SJSA1 (cell line): ENCODE data around the gene CTIF. TPM values are rescaled to one million over a fixed set of nuclear protein-coding genes. Genes with fewer than 3 reads are reported as not detected.

ENCODE experiments used
- DNase-seq, 2 experiments: peaks; one replicate each; pipeline ENCODE4 v3.0.0-alpha.2; 2015 to 2020; ENCODE audit warnings: low spot score in 2 of 2, low read depth in 1 of 2
- H3K27ac ChIP-seq: fragments of 250-450 bp; sonication (Bioruptor Pico); 2 replicates; pipeline ENCODE4 v1.5.1; 2020; ENCODE audit warnings: mild to moderate bottlenecking, moderate library complexity
- H3K27me3 ChIP-seq: fragments of 250-450 bp; sonication (Bioruptor Pico); replicated peaks from 2 replicates; pipeline ENCODE4 v1.5.1; 2020; ENCODE audit warnings: mild to moderate bottlenecking, moderate library complexity
- H3K36me3 ChIP-seq: fragments of 250-450 bp; sonication (Bioruptor Pico); 2 replicates; pipeline ENCODE4 v1.5.1; 2020; ENCODE audit warnings: mild to moderate bottlenecking
- H3K4me1 ChIP-seq: fragments of 250-450 bp; sonication (Bioruptor Pico); replicated peaks from 2 replicates; pipeline ENCODE4 v1.6.1; 2021; ENCODE audit warnings: mild to moderate bottlenecking
- H3K4me3 ChIP-seq: fragments of 250-450 bp; sonication (Bioruptor Pico); 2 replicates; pipeline ENCODE4 v1.5.1; 2020; ENCODE audit warnings: mild to moderate bottlenecking
- H3K9me3 ChIP-seq: fragments of 250-450 bp; sonication (Bioruptor Pico); replicated peaks from 2 replicates; pipeline ENCODE4 v1.5.1; 2020; ENCODE audit warnings: mild to moderate bottlenecking
- total RNA-seq: library from RNA; depleted of rRNA; stranded (reverse); fragments of >200 nt; shearing (Covaris generic); gene quantifications from 2 replicates; pipeline ENCODE4 v1.2.3, GENCODE V29; 2014

CTIF gene
- total RNA-seq, 1 experiment from 2014 or later = 91.5 TPM

GRCh38 chr18:48599391-48599790, 60.6 kb downstream of the CTIF start:
- Histone ChIP-seq H3K36me3 (peaks cover 50% of the 10 kb centered on the region), H3K9me3 (no peaks in the 10 kb centered on the region), H3K4me3 (no peak overlapping the region), H3K4me1 (peaks cover 3% of the 10 kb centered on the region; the same call in 1 of the 2 replicates), H3K27me3 (no peaks in the 10 kb centered on the region), H3K27ac (no peak overlapping the region)
- DNase-seq = no peak

- Histone ChIP-seq H3K27ac (no peak overlapping the region; the same call in 1 of the 2 replicates), H3K4me3 (no peak overlapping the region), H3K36me3 (peaks cover 47% of the 10 kb centered on the region), H3K27me3 (no peaks in the 10 kb centered on the region), H3K4me1 (peaks cover 3% of the 10 kb centered on the region; the same call in 1 of the 2 replicates), H3K9me3 (no peaks in the 10 kb centered on the region)
- no peak for DNase-seq
These were observed 61.2 kb downstream of the CTIF start for GRCh38 chr18:48600046-48600445.

DNA sequence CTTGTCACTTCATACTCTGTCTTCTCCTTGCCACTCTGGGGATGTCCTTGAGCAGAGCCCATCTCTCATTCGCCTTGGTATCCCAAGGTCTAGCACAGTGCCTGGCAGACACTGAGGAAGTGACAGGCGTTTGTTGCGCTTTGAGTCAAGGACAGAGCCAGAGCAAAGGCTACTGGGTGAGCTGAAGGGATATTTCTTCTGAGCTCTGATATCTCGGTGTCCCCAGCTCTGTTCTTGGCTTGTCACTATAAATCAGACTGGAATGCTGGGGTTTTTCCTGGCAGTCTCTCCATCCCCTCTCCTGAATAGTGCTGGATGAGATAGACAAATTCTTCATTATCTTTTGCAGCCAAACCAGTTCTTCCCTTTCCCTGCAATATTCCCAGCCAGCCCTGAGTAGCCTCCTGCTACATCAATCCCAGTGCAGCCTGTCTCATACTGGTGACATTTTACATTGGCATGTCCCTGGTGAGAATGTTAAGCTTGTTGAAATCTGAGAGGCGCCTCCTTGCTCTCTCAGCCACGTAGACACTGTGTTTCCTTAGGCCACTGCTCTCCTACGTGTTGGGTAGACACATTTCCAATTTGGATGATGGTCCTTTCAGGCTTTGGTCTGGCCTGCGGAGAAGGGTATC, 61.7 kb downstream of the CTIF start:
- no peak for DNase-seq
- Histone ChIP-seq H3K27ac (no peak overlapping the region), H3K9me3 (no peaks in the 10 kb centered on the region), H3K36me3 (peaks cover 45% of the 10 kb centered on the region), H3K27me3 (no peaks in the 10 kb centered on the region), H3K4me1 (peaks cover 7% of the 10 kb centered on the region), H3K4me3 (no peak overlapping the region)

DNA sequence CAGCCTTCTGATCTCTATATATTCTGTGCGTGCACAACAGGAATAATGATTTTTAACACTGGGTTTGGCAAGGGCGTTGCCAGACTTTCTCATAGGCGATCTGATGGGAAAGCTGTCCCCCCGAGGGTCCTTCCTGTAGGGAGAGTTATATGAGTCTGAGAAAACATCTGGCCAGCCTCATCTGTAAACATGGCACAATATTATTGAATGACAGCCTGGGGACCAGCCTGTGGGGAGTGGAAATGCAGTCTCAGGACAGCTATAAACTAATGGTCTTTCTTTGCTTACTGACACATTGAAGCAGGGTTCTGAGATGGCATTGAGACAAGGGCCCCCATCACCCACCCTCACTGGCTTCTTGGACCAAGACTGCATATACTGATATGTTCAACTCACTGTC, 62.5 kb downstream of the CTIF start:
- Histone ChIP-seq H3K27me3 (no peaks in the 10 kb centered on the region), H3K36me3 (peaks cover 40% of the 10 kb centered on the region), H3K27ac (no peak overlapping the region), H3K4me1 (peaks cover 14% of the 10 kb centered on the region), H3K9me3 (no peaks in the 10 kb centered on the region), H3K4me3 (no peak overlapping the region)
- no peak for DNase-seq

- Histone ChIP-seq H3K27me3 (no peaks in the 10 kb centered on the region), H3K4me1 (peaks cover 30% of the 10 kb centered on the region), H3K4me3 (no peak overlapping the region), H3K36me3 (peaks cover 30% of the 10 kb centered on the region), H3K9me3 (no peaks in the 10 kb centered on the region), H3K27ac (no peak overlapping the region)
- DNase-seq = no peak
These were observed 64.0 kb downstream of the CTIF start for GRCh38 chr18:48602759-48603390.

DNA sequence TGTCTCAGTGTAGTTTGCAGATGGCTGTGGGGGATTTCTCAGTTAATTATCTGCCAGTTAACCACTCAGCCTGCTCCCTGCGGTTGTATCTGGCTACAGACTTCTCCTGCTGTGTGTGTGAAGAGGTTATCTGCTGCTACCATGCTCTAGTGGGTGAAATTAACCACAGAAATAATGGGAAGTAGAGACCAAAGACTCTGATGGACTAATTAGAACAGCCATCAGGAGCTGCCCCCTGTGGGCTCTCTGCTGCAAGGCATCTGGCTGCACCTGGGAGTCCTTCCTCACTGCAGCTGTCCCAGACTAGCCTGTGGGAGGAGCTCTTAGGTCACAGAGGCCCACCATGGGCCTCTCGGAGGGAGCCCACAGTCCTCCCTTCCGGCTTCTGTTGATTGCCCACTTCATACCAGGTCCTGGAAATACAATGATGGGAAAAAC, 66.6 kb downstream of the CTIF start:
- H3K36me3 ChIP-seq = peaks cover 29% of the 10 kb centered on the region
- H3K27ac ChIP-seq = no peak overlapping the region
- DNase-seq = no peak
- peaks cover 31% of the 10 kb centered on the region for H3K4me1 ChIP-seq
- no peak overlapping the region for H3K4me3 ChIP-seq
- no peaks in the 10 kb centered on the region for H3K27me3 ChIP-seq
- no peaks in the 10 kb centered on the region for H3K9me3 ChIP-seq

- peaks cover 32% of the 10 kb centered on the region for H3K4me1 ChIP-seq
- H3K27me3 ChIP-seq = no peaks in the 10 kb centered on the region
- H3K9me3 ChIP-seq = no peaks in the 10 kb centered on the region
- DNase-seq = peak; percentile 81 to 88
- H3K36me3 ChIP-seq = peaks cover 46% of the 10 kb centered on the region
- H3K4me3 ChIP-seq = no peak overlapping the region
- H3K27ac ChIP-seq = peak overlapping the region; percentile 8
These were observed 68.5 kb downstream of the CTIF start for GRCh38 chr18:48607056-48607984.

DNA sequence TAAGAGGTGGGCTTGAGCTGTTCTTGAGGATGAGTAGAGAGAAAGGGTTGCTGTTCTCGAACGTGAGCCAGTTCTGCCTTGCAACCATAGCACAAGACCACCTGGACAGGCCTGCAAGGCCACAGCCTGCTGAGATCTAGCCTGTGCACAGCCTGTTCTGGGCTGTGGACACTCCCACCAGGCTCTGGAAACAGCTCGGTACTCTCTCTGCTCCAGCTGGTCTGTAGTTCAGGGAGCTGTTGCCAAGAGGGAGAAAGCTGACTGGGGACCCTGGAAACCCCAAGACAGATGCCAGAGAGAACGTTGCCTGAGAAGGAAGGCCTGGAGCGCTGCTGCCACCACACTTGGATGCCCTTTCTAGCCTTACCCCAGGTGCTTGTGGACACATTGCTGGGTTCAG, 69.8 kb downstream of the CTIF start:
- no peaks in the 10 kb centered on the region for H3K27me3 ChIP-seq
- peaks cover 54% of the 10 kb centered on the region for H3K36me3 ChIP-seq
- H3K4me3 ChIP-seq = no peak overlapping the region
- H3K9me3 ChIP-seq = no peaks in the 10 kb centered on the region
- no peak for DNase-seq
- H3K27ac ChIP-seq = no peak overlapping the region
- H3K4me1 ChIP-seq = peaks cover 32% of the 10 kb centered on the region

DNA sequence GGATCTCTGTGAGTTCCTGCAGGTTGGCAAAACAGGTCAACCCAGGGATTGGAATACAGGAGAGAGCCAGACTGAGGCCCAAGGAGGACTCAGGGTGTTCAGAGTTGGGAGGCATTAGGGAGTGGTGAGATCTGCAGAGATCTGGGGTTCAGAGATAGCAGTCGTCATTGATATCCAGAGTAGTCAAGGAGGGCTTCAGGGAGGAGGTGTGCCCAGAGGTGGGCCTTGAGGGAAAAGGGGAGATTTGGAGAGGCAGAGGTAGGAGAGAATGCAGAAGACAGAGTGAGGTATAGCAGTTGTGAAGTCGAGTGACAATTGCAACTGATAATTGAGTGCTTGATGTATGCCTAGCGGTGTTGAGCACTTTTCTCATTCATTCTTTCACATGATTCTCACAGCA, 70.3 kb downstream of the CTIF start:
- DNase-seq = no peak
- peaks cover 56% of the 10 kb centered on the region for H3K36me3 ChIP-seq
- H3K27ac ChIP-seq = no peak overlapping the region
- H3K9me3 ChIP-seq = no peaks in the 10 kb centered on the region
- no peaks in the 10 kb centered on the region for H3K27me3 ChIP-seq
- no peak overlapping the region for H3K4me3 ChIP-seq
- peaks cover 32% of the 10 kb centered on the region for H3K4me1 ChIP-seq

GRCh38 chr18:48609820-48610815, 71.3 kb downstream of the CTIF start:
- peaks cover 56% of the 10 kb centered on the region for H3K36me3 ChIP-seq
- peaks cover 32% of the 10 kb centered on the region for H3K4me1 ChIP-seq
- no peak for DNase-seq
- no peak overlapping the region for H3K4me3 ChIP-seq
- no peaks in the 10 kb centered on the region for H3K27me3 ChIP-seq
- no peaks in the 10 kb centered on the region for H3K9me3 ChIP-seq
- H3K27ac ChIP-seq = no peak overlapping the region

- no peaks in the 10 kb centered on the region for H3K9me3 ChIP-seq
- peaks cover 23% of the 10 kb centered on the region for H3K4me1 ChIP-seq
- DNase-seq = no peak
- peaks cover 66% of the 10 kb centered on the region for H3K36me3 ChIP-seq
- H3K27ac ChIP-seq = no peak overlapping the region
- no peaks in the 10 kb centered on the region for H3K27me3 ChIP-seq
- no peak overlapping the region for H3K4me3 ChIP-seq
These were observed 72.4 kb downstream of the CTIF start for GRCh38 chr18:48611203-48611602.

- Histone ChIP-seq H3K4me1 (peaks cover 15% of the 10 kb centered on the region), H3K36me3 (peaks cover 70% of the 10 kb centered on the region)
These were observed 73.1 kb downstream of the CTIF start for GRCh38 chr18:48611785-48612480.

More at GRCh38 chr18:48611785-48612480, 73.1 kb downstream of the CTIF start:
- no peak for DNase-seq
- Histone ChIP-seq H3K27ac (no peak overlapping the region), H3K4me3 (no peak overlapping the region), H3K27me3 (no peaks in the 10 kb centered on the region), H3K9me3 (no peaks in the 10 kb centered on the region)
